H1 (cell line): ENCODE results near the gene ROR1. TPM values are rescaled to one million over a fixed set of nuclear protein-coding genes. Genes with fewer than 3 reads are reported as not detected.

Experiments used
- CTCF ChIA-PET: fragments of 300-600 bp; sonication (Branson Sonifier 250); formaldehyde crosslinking; loops from one replicate; lab custom pipeline; 2021; ENCODE audit not compliant: partially characterized antibody; lab: Charles Lee
- POLR2A ChIA-PET: fragments of 300-600 bp; sonication (Branson Sonifier 250); formaldehyde crosslinking; loops from one replicate; lab custom pipeline; 2021; ENCODE audit warnings: inconsistent platforms; ENCODE audit not compliant: partially characterized antibody; lab: Charles Lee
- DNase-seq, 2 experiments: peaks; one replicate each; pipeline versions ENCODE4 v3.0.0 to v3.0.0-alpha.2; 2010 to 2022; ENCODE audit warnings: low spot score in 2 of 2, low read depth in 1 of 2, mixed read lengths in 1 of 2
- FAIRE-seq: peaks from 2 replicates; lab custom pipeline; 2011; peaks lifted over from hg19 to GRCh38; lab: Jason Lieb, UNC
- H2AFZ ChIP-seq: 2 replicates; pipeline ENCODE4 v1.8.1; 2012; ENCODE audit warnings: low read length, inconsistent platforms
- H2AK5ac ChIP-seq: 2 replicates; pipeline ENCODE4 v1.6.1; 2013; ENCODE audit warnings: low read depth, low read length
- H2BK120ac ChIP-seq: replicated peaks from 2 replicates; pipeline ENCODE3; 2013; ENCODE audit warnings: low read depth, low read length, inconsistent platforms
- H2BK12ac ChIP-seq: 2 replicates; pipeline ENCODE4 v1.6.1; 2013; ENCODE audit warnings: low read depth, low read length
- H2BK15ac ChIP-seq: 2 replicates; pipeline ENCODE4 v1.6.1; 2013; ENCODE audit warnings: low read length
- H2BK20ac ChIP-seq: 2 replicates; pipeline ENCODE4 v1.6.1; 2013; ENCODE audit warnings: low read length
- H2BK5ac ChIP-seq: 2 replicates; pipeline ENCODE4 v1.6.1; 2013; ENCODE audit warnings: low read depth, low read length
- H3K14ac ChIP-seq: 2 replicates; pipeline ENCODE4 v1.6.1; 2013; ENCODE audit warnings: inconsistent platforms; ENCODE audit not compliant: insufficient read length
- H3K18ac ChIP-seq: 2 replicates; pipeline ENCODE4 v1.6.1; 2013; ENCODE audit warnings: low read length; ENCODE audit errors: extremely low read depth
- H3K23ac ChIP-seq: 2 replicates; pipeline ENCODE4 v1.6.1; 2013; ENCODE audit warnings: inconsistent platforms; ENCODE audit not compliant: insufficient read length
- H3K23me2 ChIP-seq: 2 replicates; pipeline ENCODE4 v1.6.1; 2013; ENCODE audit warnings: low read depth, low read length
- H3K27ac ChIP-seq: 2 replicates; pipeline ENCODE4 v1.6.1; 2011; ENCODE audit warnings: low read depth, low read length, inconsistent platforms
- H3K27me3 ChIP-seq, 4 experiments: replicated peaks in 1 of 4; 1 replicate in 1 of 4; 2 replicates in 3 of 4; pipeline versions ENCODE4 v1.6.1 to v1.8.1; 2011 to 2013; ENCODE audit warnings: low read length in 3 of 4, mild to moderate bottlenecking in 3 of 4, inconsistent platforms in 2 of 4, mixed read lengths in 2 of 4, moderate library complexity in 1 of 4; ENCODE audit not compliant: control insufficient read depth in 3 of 4, insufficient read depth in 3 of 4; ENCODE audit errors: extremely low read depth in 1 of 4
- H3K36me3 ChIP-seq, 4 experiments: 2 replicates each; pipeline versions ENCODE4 v1.6.1 to v1.8.1; 2011 to 2013; ENCODE audit warnings: mild to moderate bottlenecking in 4 of 4, low read length in 3 of 4, moderate library complexity in 2 of 4, control low read depth in 1 of 4, inconsistent platforms in 1 of 4; ENCODE audit not compliant: insufficient read depth in 4 of 4, control insufficient read depth in 2 of 4
- H3K4ac ChIP-seq: replicated peaks from 2 replicates; pipeline ENCODE3; 2013; ENCODE audit warnings: low read length, low read depth, mixed read lengths, inconsistent platforms; ENCODE audit not compliant: insufficient read length
- H3K4me1 ChIP-seq, 4 experiments: replicated peaks in 1 of 4; 1 replicate in 1 of 4; 2 replicates in 3 of 4; pipeline versions ENCODE4 v1.6.1 to v1.8.1; 2011 to 2013; ENCODE audit warnings: low read length in 3 of 4, inconsistent platforms in 2 of 4, mixed read lengths in 1 of 4; ENCODE audit not compliant: insufficient read depth in 4 of 4, control insufficient read depth in 3 of 4
- H3K4me2 ChIP-seq, 2 experiments: 2 replicates each; pipeline versions ENCODE4 v1.6.1 to v1.8.1; 2011 to 2013; ENCODE audit warnings: low read depth in 2 of 2, low read length in 2 of 2, control low read depth in 1 of 2, inconsistent platforms in 1 of 2, mild to moderate bottlenecking in 1 of 2; ENCODE audit not compliant: insufficient read depth in 1 of 2
- H3K4me3 ChIP-seq, 4 experiments: fragments of 200-600, 300-600 bp in 1 of 4; sonication (generic), shearing (Covaris generic), sonication (Bioruptor Twin) in 1 of 4; 2 replicates each; pipeline versions ENCODE4 v1.5.1 to v1.8.1; 2011 to 2016; ENCODE audit warnings: low read length in 4 of 4, low read depth in 3 of 4, control low read depth in 2 of 4, inconsistent platforms in 2 of 4, mild to moderate bottlenecking in 2 of 4, mixed read lengths in 1 of 4, moderate library complexity in 1 of 4; ENCODE audit not compliant: insufficient read depth in 2 of 4; ENCODE audit errors: extremely low read depth in 1 of 4
- H3K56ac ChIP-seq: replicated peaks from 2 replicates; pipeline ENCODE3; 2013; ENCODE audit warnings: low read depth, mild to moderate bottlenecking, mixed read lengths, low read length, inconsistent platforms; ENCODE audit not compliant: insufficient read length
- H3K79me1 ChIP-seq: 2 replicates; pipeline ENCODE4 v1.6.1; 2013; ENCODE audit warnings: low read depth, low read length, control low read depth
- H3K79me2 ChIP-seq, 2 experiments: 2 replicates each; pipeline versions ENCODE4 v1.6.1 to v1.8.1; 2012 to 2013; ENCODE audit warnings: low read length in 2 of 2, mild to moderate bottlenecking in 2 of 2, inconsistent platforms in 1 of 2; ENCODE audit not compliant: insufficient read depth in 2 of 2, control insufficient read depth in 1 of 2
- H3K9ac ChIP-seq, 4 experiments: replicated peaks in 1 of 4; 1 replicate in 1 of 4; 2 replicates in 3 of 4; pipeline versions ENCODE4 v1.6.1 to v1.8.1; 2011 to 2013; ENCODE audit warnings: low read depth in 3 of 4, low read length in 3 of 4, control low read depth in 2 of 4, mild to moderate bottlenecking in 2 of 4, moderate library complexity in 2 of 4, inconsistent platforms in 1 of 4; ENCODE audit errors: extremely low read depth in 1 of 4
- H3K9me3 ChIP-seq, 2 experiments: 2 replicates each; pipeline versions ENCODE4 v1.6.1 to v1.8.1; 2012 to 2013; ENCODE audit warnings: mild to moderate bottlenecking in 2 of 2, moderate library complexity in 2 of 2, control low read depth in 1 of 2, inconsistent platforms in 1 of 2, low read depth in 1 of 2, low read length in 1 of 2, mixed read lengths in 1 of 2; ENCODE audit not compliant: insufficient read depth in 2 of 2
- H4K20me1 ChIP-seq, 2 experiments: replicated peaks in 1 of 2; 2 replicates each; pipeline versions ENCODE3 to v1.8.1; 2011 to 2013; ENCODE audit warnings: inconsistent platforms in 2 of 2, low read length in 2 of 2, mild to moderate bottlenecking in 1 of 2; ENCODE audit not compliant: insufficient read depth in 2 of 2, control insufficient read depth in 1 of 2
- H4K5ac ChIP-seq: 2 replicates; pipeline ENCODE4 v1.6.1; 2013; ENCODE audit warnings: low read length, low read depth, mixed read lengths, inconsistent platforms; ENCODE audit not compliant: insufficient read length
- H4K8ac ChIP-seq: 2 replicates; pipeline ENCODE4 v1.8.0; 2013; ENCODE audit warnings: mild to moderate bottlenecking, moderate library complexity, low read length, inconsistent platforms; ENCODE audit not compliant: insufficient read depth; ENCODE audit errors: extremely low read depth
- H4K91ac ChIP-seq: replicated peaks from 2 replicates; pipeline ENCODE3; 2013; ENCODE audit warnings: low read length, mixed read lengths, inconsistent platforms; ENCODE audit not compliant: insufficient read length
- BRCA1 ChIP-seq: IDR thresholded peaks from 2 replicates; pipeline ENCODE4 v1.6.1; 2012; ENCODE audit warnings: low read depth, low read length, improper control_type of control experiment
- JUN ChIP-seq: IDR thresholded peaks from 2 replicates; pipeline ENCODE4 v1.6.1; 2011; ENCODE audit warnings: low read depth, mild to moderate bottlenecking, improper control_type of control experiment, low read length
- NANOG ChIP-seq: IDR thresholded peaks from 2 replicates; pipeline ENCODE4 v1.6.1; 2011; ENCODE audit warnings: low read length, low read depth, mild to moderate bottlenecking, inconsistent platforms; ENCODE audit not compliant: insufficient read depth, poor library complexity, severe bottlenecking
- POLR2AphosphoS5 ChIP-seq: IDR thresholded peaks from 2 replicates; pipeline ENCODE4 v1.6.1; 2011; ENCODE audit warnings: low read depth, low read length
- WGBS, 2 experiments: shearing (Covaris generic) in 1 of 2; methylation state at CpG; one replicate each; pipeline versions ENCODE4 v1.1.6 to v1.1.7; 2013 to 2015; ENCODE audit warnings: low lambda C conversion rate in 2 of 2, mixed read lengths in 2 of 2, inconsistent platforms in 1 of 2, low coverage in 1 of 2, missing lambda C conversion rate in 1 of 2; ENCODE audit not compliant: insufficient replicate concordance in 2 of 2, insufficient coverage in 1 of 2, insufficient read length in 1 of 2; ENCODE audit errors: extremely low coverage in 1 of 2, missing lambda C conversion rate in 1 of 2; 5-methylcytosine and 5-hydroxymethylcytosine counted together
- polyA plus RNA-seq, 7 experiments: library from polyadenylated mRNA; depleted of rRNA in 3 of 7; stranded (reverse) in 5 of 7; unstranded in 2 of 7; fragments of >200 nt in 5 of 7; fragments of 200-250 nt in 2 of 7; gene quantifications; 1 replicate in 5 of 7; 2 replicates in 1 of 7; 4 replicates in 1 of 7; pipeline versions ENCODE4 v1.2.1 to v1.2.3, GENCODE V29; 2011 to 2013; ENCODE audit warnings: missing spikeins in 2 of 7, mixed read lengths in 2 of 7
- total RNA-seq: library from RNA; stranded (reverse); fragmentation: NEBNext Ultra II Directional; extraction: Animal tissue kit (Norgen Biotek cat#: 25700); gene quantifications from 2 replicates; pipeline ENCODE4 v1.2.1, GENCODE V29; 2021

ROR1 gene
- total and polyA plus RNA-seq, 2 of the 8 experiments (the other 6 are each of a cell fraction or from before 2014, with no cell fraction given): 33.6 to 73.6 TPM

GRCh38 chr1:63730211-63730610 lies 43.6 kb upstream of the ROR1 start:
- H3K36me3 ChIP-seq: no peaks in the 10 kb centered on the region
- peaks cover 0 to 1% (median 0%) of the 10 kb centered on the region in 4 experiments; a peak in 1 of 7 replicates for H3K27me3 ChIP-seq
- DNase-seq (no peak), FAIRE-seq (no peak)
- H2BK20ac ChIP-seq: peak overlapping the region; percentile 40
- no peaks in the 10 kb centered on the region for H4K20me1 ChIP-seq
- no peak overlapping the region for H3K14ac ChIP-seq
- no peak overlapping the region; the same call in 1 of the 2 replicates for H3K18ac ChIP-seq
- H3K79me2 ChIP-seq: no peaks in the 10 kb centered on the region
- CTCF ChIA-PET: interaction anchor here (0.8 to 1.8 kb wide), 12 partner anchors 11 to 407 kb away, joined by 3 to 6 read pairs (median 3); no protein-coding TSS in a partner anchor
- H3K79me1 ChIP-seq: no peaks in the 10 kb centered on the region
- peak overlapping the region; percentile 35 for H4K91ac ChIP-seq
- peaks cover 2 to 10% (median 8%) of the 10 kb centered on the region in 4 experiments; a peak in 4 of 7 replicates for H3K4me1 ChIP-seq
- H2AK5ac ChIP-seq: peak overlapping the region; percentile 56; the same call in 1 of the 2 replicates
- no peak overlapping the region for H3K4me3 ChIP-seq
- H2BK5ac ChIP-seq: peak overlapping the region; percentile 84
- H4K8ac ChIP-seq: no peak overlapping the region; the same call in 1 of the 2 replicates
- H3K4me2 ChIP-seq: no peak overlapping the region
- no peak overlapping the region for H3K23ac ChIP-seq
- no peak overlapping the region for H3K9ac ChIP-seq
- no peak overlapping the region for H3K56ac ChIP-seq
- H2BK15ac ChIP-seq: no peak overlapping the region
- no peak overlapping the region for H4K5ac ChIP-seq
- 84% methylated on average over 4 of the region's 4 CpGs; no CpG with 5 or more reads in 1 of the 2 experiments for WGBS, 2 experiments
- no peak overlapping the region for H3K4ac ChIP-seq
- no peak overlapping the region for H3K27ac ChIP-seq
- H2AFZ ChIP-seq: no peak overlapping the region
- H3K23me2 ChIP-seq: no peaks in the 10 kb centered on the region
- H3K9me3 ChIP-seq: peaks cover 2 to 5% of the 10 kb centered on the region in 2 experiments; a peak in 1 of 4 replicates
- H2BK12ac ChIP-seq: peak overlapping the region; percentile 89
- POLR2A ChIA-PET: interaction anchor here (0.6 to 1.1 kb wide), 3 partner anchors 38 to 49 kb away, joined by 3 to 4 read pairs (median 3); no protein-coding TSS in a partner anchor
- no peak for TF ChIP-seq BRCA1
- no peak for TF ChIP-seq POLR2AphosphoS5
- TF ChIP-seq JUN: no peak
- no peak for TF ChIP-seq NANOG
- no peak overlapping the region for H2BK120ac ChIP-seq
